HepG2 (cell line): ENCODE data around the gene HS3ST4. TPM values are rescaled to one million over a fixed set of nuclear protein-coding genes. Genes with fewer than 3 reads are reported as not detected.

Source experiments
- ATAC-seq: fragments of 200-7000 bp; cut with Tn5 transposase; 3 replicates; pipeline ENCODE4 v1.9.1; 2020; ENCODE audit warnings: mild to moderate bottlenecking, moderate library complexity
- BruUV-seq: library from RNA; stranded (reverse); fragments of 400-500 nt; replicated peaks from 2 replicates; lab custom pipeline; 2021; lab: Mats Ljungman, UMichigan
- CTCF ChIA-PET: fragments of 300-600 bp; formaldehyde crosslinking; extraction: SDS; loops from one replicate; lab custom pipeline; 2021; ENCODE audit warnings: low total read pairs, inconsistent platforms, low intra/inter-chr PET ratio; lab: Yijun Ruan, JAX
- POLR2A ChIA-PET: fragments of 350-600 bp; sonication (Branson Sonifier 250); formaldehyde crosslinking; loops from one replicate; lab custom pipeline; 2020; ENCODE audit warnings: antibody characterized with exemption, inconsistent platforms; lab: Yijun Ruan, JAX
- DNase-seq: peaks from one replicate; pipeline ENCODE4 v3.0.0-alpha.2; 2015; ENCODE audit warnings: low spot score
- FAIRE-seq: peaks from 3 replicates; lab custom pipeline; 2011; peaks lifted over from hg19 to GRCh38; lab: Jason Lieb, UNC
- H2AFZ ChIP-seq: one replicate; pipeline ENCODE4 v1.6.1; 2011; ENCODE audit warnings: low read length, inconsistent platforms
- H3K27ac ChIP-seq: fragments of 300-600 bp; 3 replicates; pipeline ENCODE4 v1.8.0; 2011; ENCODE audit warnings: mixed run types, mild to moderate bottlenecking, mixed read lengths, low read length, inconsistent platforms; ENCODE audit not compliant: insufficient read depth; ENCODE audit errors: extremely low read length
- H3K27me3 ChIP-seq, 2 experiments: fragments of 200-600 bp in 1 of 2; 2 replicates in 1 of 2; 3 replicates in 1 of 2; pipeline versions ENCODE4 v1.6.0 to v1.8.0; 2011; ENCODE audit warnings: low read length in 2 of 2, mild to moderate bottlenecking in 2 of 2, moderate library complexity in 2 of 2, inconsistent platforms in 1 of 2; ENCODE audit not compliant: insufficient read depth in 2 of 2, control insufficient read depth in 1 of 2
- H3K36me3 ChIP-seq, 2 experiments: fragments of 200-600 bp in 1 of 2; replicated peaks in 1 of 2; 2 replicates in 1 of 2; 3 replicates in 1 of 2; pipeline versions ENCODE4 v1.5.1 to v1.8.0; 2011; ENCODE audit warnings: low read length in 2 of 2, inconsistent platforms in 1 of 2; ENCODE audit not compliant: insufficient read depth in 2 of 2, control insufficient read depth in 1 of 2
- H3K4me1 ChIP-seq: 2 replicates; pipeline ENCODE4 v1.5.1; 2012; ENCODE audit warnings: low read length, inconsistent platforms; ENCODE audit not compliant: insufficient read depth
- H3K4me2 ChIP-seq: 2 replicates; pipeline ENCODE4 v1.6.0; 2011; ENCODE audit warnings: low read depth, low read length, inconsistent platforms
- H3K4me3 ChIP-seq, 3 experiments: fragments of 200-600 bp in 1 of 3; sonication (generic), shearing (Covaris generic) in 1 of 3; replicated peaks in 1 of 3; 2 replicates each; pipeline ENCODE4 v1.5.1; 2011 to 2016; ENCODE audit warnings: low read length in 3 of 3, inconsistent platforms in 2 of 3, low read depth in 2 of 3, mild to moderate bottlenecking in 2 of 3, control low read depth in 1 of 3, mixed read lengths in 1 of 3; ENCODE audit not compliant: insufficient read depth in 1 of 3
- H3K79me2 ChIP-seq: one replicate; pipeline ENCODE4 v1.6.1; 2011; ENCODE audit warnings: low read length, inconsistent platforms; ENCODE audit not compliant: insufficient read depth
- H3K9ac ChIP-seq: 2 replicates; pipeline ENCODE4 v1.6.0; 2011; ENCODE audit warnings: mild to moderate bottlenecking, low read depth, low read length, inconsistent platforms; ENCODE audit not compliant: insufficient read depth
- H3K9me3 ChIP-seq: 2 replicates; pipeline ENCODE4 v1.5.1; 2012; ENCODE audit warnings: mild to moderate bottlenecking, low read length
- H4K20me1 ChIP-seq: 2 replicates; pipeline ENCODE4 v1.6.0; 2011; ENCODE audit warnings: inconsistent platforms, mild to moderate bottlenecking, low read length, moderate library complexity; ENCODE audit not compliant: insufficient read depth
- KDM2A ChIP-seq: sonication (generic); formaldehyde crosslinking; IDR thresholded peaks from 2 replicates; pipeline ENCODE4 v1.4.0; 2020; ENCODE audit warnings: low read depth, missing genetic modification reagents, borderline replicate concordance
- MEF2D ChIP-seq: sonication (generic); formaldehyde crosslinking; IDR thresholded peaks from 2 replicates; pipeline ENCODE4 v1.5.1; 2020; ENCODE audit warnings: mild to moderate bottlenecking, missing genetic modification reagents
- THAP11 ChIP-seq: IDR thresholded peaks from 2 replicates; pipeline ENCODE4 v1.6.1; 2016; ENCODE audit warnings: missing biosample characterization, missing genetic modification reagents
- ZNF251 ChIP-seq: sonication (generic); formaldehyde crosslinking; IDR thresholded peaks from 2 replicates; pipeline ENCODE4 v1.9.0; 2021; ENCODE audit warnings: mild to moderate bottlenecking, missing genetic modification reagents
- ZNF724P ChIP-seq: sonication (generic); formaldehyde crosslinking; IDR thresholded peaks from 2 replicates; pipeline ENCODE4 v1.8.0; 2022; ENCODE audit warnings: missing genetic modification reagents, borderline replicate concordance
- WGBS: methylation state at CpG from one replicate; pipeline ENCODE4 v1.1.6; 2017; ENCODE audit warnings: low lambda C conversion rate; 5-methylcytosine and 5-hydroxymethylcytosine counted together
- in situ Hi-C: cut with HindIII; loops from 2 replicates; pipeline ENCODE4 v1.10.0; 2017; ENCODE audit warnings: low pct_unique_long_range_greater_than_20kb; ENCODE audit not compliant: extremely low pct_ligation_motif_present
- intact Hi-C: fragments of 100-400 bp; cut with micrococcal nuclease; formaldehyde crosslinking; loops from one replicate; pipeline ENCODE4 v1.10.0; 2022; ENCODE audit not compliant: unreplicated experiment
- polyA plus RNA-seq, 8 experiments: library from polyadenylated mRNA; depleted of rRNA in 3 of 8; stranded (reverse) in 7 of 8; unstranded in 1 of 8; fragments of >200 nt; fragmentation: Illumina TruSeq in 4 of 8; extraction: Trizol in 4 of 8; gene quantifications; 2 replicates each; pipeline versions ENCODE4 v1.2.1 to v1.2.3, GENCODE V29; 2011 to 2016; ENCODE audit warnings: low read depth in 4 of 8, missing spikeins in 1 of 8, mixed read lengths in 1 of 8; ENCODE audit not compliant: insufficient read depth in 1 of 8
- total RNA-seq, 5 experiments: library from RNA; depleted of rRNA; stranded (reverse); fragments of >200 nt; fragmentation: Illumina TruSeq; extraction: Trizol; gene quantifications; 2 replicates each; pipeline ENCODE4 v1.2.3, GENCODE V29; 2016; ENCODE audit warnings: low read depth in 1 of 5
- TF ChIP-seq, protein P1 (sequence below): sonication (generic); formaldehyde crosslinking; IDR thresholded peaks from 2 replicates; pipeline ENCODE4 v1.5.0; 2020; ENCODE audit warnings: mild to moderate bottlenecking, missing genetic modification reagents, borderline replicate concordance

Gene HS3ST4
- total and polyA plus RNA-seq, 2 of the 13 experiments (the other 11 are each of a cell fraction or from before 2014, with no cell fraction given): not detected

DNA sequence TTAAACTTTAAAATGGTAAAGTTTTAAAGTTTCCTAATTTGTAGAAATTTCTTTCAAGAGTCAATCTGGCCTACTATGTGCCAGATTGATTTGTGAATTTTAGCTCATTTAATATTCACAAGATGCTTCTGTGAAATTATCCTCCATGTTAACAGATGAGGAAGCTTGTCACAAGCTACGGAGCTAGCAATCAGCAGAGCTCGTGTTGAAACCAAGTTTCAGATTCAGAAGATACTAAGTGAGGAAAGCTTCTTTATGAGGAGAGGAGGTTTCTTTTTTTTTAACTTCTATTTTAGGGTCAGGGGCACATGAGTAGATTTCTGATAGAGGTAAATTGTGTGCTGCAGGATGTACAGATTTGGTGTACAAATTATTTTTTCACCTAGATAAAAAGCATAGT is 135.9 kb downstream of the HS3ST4 start:
- BruUV-seq: no TSS peak
- no peak for TF ChIP-seq KDM2A (CRISPR knock-in tag)
- TF ChIP-seq MEF2D (CRISPR knock-in tag): no peak
- no peak for TF ChIP-seq ZNF251 (CRISPR knock-in tag)
- no peak for TF ChIP-seq ZNF724P (CRISPR knock-in tag)
- TF ChIP-seq, protein P1, sequence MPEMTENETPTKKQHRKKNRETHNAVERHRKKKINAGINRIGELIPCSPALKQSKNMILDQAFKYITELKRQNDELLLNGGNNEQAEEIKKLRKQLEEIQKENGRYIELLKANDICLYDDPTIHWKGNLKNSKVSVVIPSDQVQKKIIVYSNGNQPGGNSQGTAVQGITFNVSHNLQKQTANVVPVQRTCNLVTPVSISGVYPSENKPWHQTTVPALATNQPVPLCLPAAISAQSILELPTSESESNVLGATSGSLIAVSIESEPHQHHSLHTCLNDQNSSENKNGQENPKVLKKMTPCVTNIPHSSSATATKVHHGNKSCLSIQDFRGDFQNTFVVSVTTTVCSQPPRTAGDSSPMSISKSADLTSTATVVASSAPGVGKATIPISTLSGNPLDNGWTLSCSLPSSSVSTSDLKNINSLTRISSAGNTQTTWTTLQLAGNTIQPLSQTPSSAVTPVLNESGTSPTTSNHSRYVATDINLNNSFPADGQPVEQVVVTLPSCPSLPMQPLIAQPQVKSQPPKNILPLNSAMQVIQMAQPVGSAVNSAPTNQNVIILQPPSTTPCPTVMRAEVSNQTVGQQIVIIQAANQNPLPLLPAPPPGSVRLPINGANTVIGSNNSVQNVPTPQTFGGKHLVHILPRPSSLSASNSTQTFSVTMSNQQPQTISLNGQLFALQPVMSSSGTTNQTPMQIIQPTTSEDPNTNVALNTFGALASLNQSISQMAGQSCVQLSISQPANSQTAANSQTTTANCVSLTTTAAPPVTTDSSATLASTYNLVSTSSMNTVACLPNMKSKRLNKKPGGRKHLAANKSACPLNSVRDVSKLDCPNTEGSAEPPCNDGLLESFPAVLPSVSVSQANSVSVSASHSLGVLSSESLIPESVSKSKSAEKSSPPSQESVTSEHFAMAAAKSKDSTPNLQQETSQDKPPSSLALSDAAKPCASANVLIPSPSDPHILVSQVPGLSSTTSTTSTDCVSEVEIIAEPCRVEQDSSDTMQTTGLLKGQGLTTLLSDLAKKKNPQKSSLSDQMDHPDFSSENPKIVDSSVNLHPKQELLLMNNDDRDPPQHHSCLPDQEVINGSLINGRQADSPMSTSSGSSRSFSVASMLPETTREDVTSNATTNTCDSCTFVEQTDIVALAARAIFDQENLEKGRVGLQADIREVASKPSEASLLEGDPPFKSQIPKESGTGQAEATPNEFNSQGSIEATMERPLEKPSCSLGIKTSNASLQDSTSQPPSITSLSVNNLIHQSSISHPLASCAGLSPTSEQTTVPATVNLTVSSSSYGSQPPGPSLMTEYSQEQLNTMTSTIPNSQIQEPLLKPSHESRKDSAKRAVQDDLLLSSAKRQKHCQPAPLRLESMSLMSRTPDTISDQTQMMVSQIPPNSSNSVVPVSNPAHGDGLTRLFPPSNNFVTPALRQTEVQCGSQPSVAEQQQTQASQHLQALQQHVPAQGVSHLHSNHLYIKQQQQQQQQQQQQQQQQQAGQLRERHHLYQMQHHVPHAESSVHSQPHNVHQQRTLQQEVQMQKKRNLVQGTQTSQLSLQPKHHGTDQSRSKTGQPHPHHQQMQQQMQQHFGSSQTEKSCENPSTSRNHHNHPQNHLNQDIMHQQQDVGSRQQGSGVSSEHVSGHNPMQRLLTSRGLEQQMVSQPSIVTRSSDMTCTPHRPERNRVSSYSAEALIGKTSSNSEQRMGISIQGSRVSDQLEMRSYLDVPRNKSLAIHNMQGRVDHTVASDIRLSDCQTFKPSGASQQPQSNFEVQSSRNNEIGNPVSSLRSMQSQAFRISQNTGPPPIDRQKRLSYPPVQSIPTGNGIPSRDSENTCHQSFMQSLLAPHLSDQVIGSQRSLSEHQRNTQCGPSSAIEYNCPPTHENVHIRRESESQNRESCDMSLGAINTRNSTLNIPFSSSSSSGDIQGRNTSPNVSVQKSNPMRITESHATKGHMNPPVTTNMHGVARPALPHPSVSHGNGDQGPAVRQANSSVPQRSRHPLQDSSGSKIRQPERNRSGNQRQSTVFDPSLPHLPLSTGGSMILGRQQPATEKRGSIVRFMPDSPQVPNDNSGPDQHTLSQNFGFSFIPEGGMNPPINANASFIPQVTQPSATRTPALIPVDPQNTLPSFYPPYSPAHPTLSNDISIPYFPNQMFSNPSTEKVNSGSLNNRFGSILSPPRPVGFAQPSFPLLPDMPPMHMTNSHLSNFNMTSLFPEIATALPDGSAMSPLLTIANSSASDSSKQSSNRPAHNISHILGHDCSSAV (CRISPR knock-in tag): no peak
- no peak for TF ChIP-seq THAP11 (CRISPR knock-in tag)
- DNase-seq: no peak

More for the DNA sequence above, 135.9 kb downstream of the HS3ST4 start:
- Histone ChIP-seq H3K4me2 (no peak overlapping the region), H3K27ac (no peak overlapping the region), H3K27me3 (no peaks in the 10 kb centered on the region), H3K4me3 (no peak overlapping the region), H3K79me2 (no peaks in the 10 kb centered on the region), H2AFZ (no peak overlapping the region), H4K20me1 (no peaks in the 10 kb centered on the region), H3K9me3 (no peaks in the 10 kb centered on the region), H3K36me3 (no peaks in the 10 kb centered on the region), H3K4me1 (no peaks in the 10 kb centered on the region), H3K9ac (no peak overlapping the region)
- no peak for ATAC-seq
- intact Hi-C loops (no loop called here), in situ Hi-C loops (loop anchor here (25.0 kb wide), 1 partner anchor 735 kb away; no protein-coding TSS in a partner anchor)
- ChIA-PET CTCF (no interaction called here), POLR2A (no interaction called here)
- WGBS: 40% methylated on average over 2 of the region's 2 CpGs
- no peak for FAIRE-seq
